Ureter (tissue), 1 donor: ENCODE measurements around the gene DIPK1A. TPM values are rescaled to one million over a fixed set of nuclear protein-coding genes. Genes with fewer than 3 reads are reported as not detected.

ENCODE experiments used
- DNase-seq: peaks from one replicate; pipeline ENCODE4 v3.0.0-alpha.2; 2020; ENCODE audit warnings: low spot score
- total RNA-seq: library from RNA; stranded (reverse); gene quantifications from one replicate; pipeline ENCODE4 v1.2.4, GENCODE V29; 2023
- donor health status: DM: yes; HTN: yes; CAD: no.

The DIPK1A gene
- total RNA-seq, 1 donor from 2014 or later, result 8.9 TPM

- DNase-seq, result no peak
Observed at GRCh38 chr1:92953491-92953890, 7.8 kb downstream of the DIPK1A start.

GRCh38 chr1:92952714-92953113, 8.5 kb downstream of the DIPK1A start:
- DNase-seq, result no peak

GRCh38 chr1:92951141-92951582, 10.1 kb downstream of the DIPK1A start:
- DNase-seq, result no peak

GRCh38 chr1:92949937-92950817, 11.1 kb downstream of the DIPK1A start:
- DNase-seq, result no peak

GRCh38 chr1:92948071-92948470, 13.2 kb downstream of the DIPK1A start:
- no peak for DNase-seq

GRCh38 chr1:92945748-92946270, 15.5 kb downstream of the DIPK1A start:
- DNase-seq, result no peak

- no peak for DNase-seq
Observed at GRCh38 chr1:92944901-92945747, 16.1 kb downstream of the DIPK1A start.

GRCh38 chr1:92943502-92943847, 17.8 kb downstream of the DIPK1A start:
- DNase-seq, result no peak

GRCh38 chr1:92940541-92940940, 20.7 kb downstream of the DIPK1A start:
- DNase-seq, result no peak

GRCh38 chr1:92937731-92938130, 23.5 kb downstream of the DIPK1A start:
- DNase-seq, result no peak

- DNase-seq, result no peak
Observed at GRCh38 chr1:92936865-92937264, 24.4 kb downstream of the DIPK1A start.

- DNase-seq, result peak; percentile 48
Observed at GRCh38 chr1:92934395-92935378, 26.6 kb downstream of the DIPK1A start.

GRCh38 chr1:92933459-92933858, 27.8 kb downstream of the DIPK1A start:
- no peak for DNase-seq

- no peak for DNase-seq
Observed at GRCh38 chr1:92931691-92932090, 29.6 kb downstream of the DIPK1A start.

GRCh38 chr1:92929461-92929860, 31.8 kb downstream of the DIPK1A start:
- DNase-seq, result no peak

- no peak for DNase-seq
Observed at GRCh38 chr1:92927870-92928269, 33.4 kb downstream of the DIPK1A start.

GRCh38 chr1:92926873-92927272, 34.4 kb downstream of the DIPK1A start:
- no peak for DNase-seq

- no peak for DNase-seq
Observed at GRCh38 chr1:92924501-92924900, 36.8 kb downstream of the DIPK1A start.

GRCh38 chr1:92923664-92924063, 37.6 kb downstream of the DIPK1A start:
- no peak for DNase-seq

- DNase-seq, result no peak
Observed at GRCh38 chr1:92922356-92923035, 38.8 kb downstream of the DIPK1A start.
